ENCODE data around the gene ADSL. TPM values are rescaled to one million over a fixed set of nuclear protein-coding genes. Genes with fewer than 3 reads are reported as not detected.

ADSL gene
- total and polyA plus RNA-seq, 9 of the 15 experiments (the other 6 are each of a cell fraction or from before 2014, with no cell fraction given), result 112 to 322 (median 146) TPM

DNA sequence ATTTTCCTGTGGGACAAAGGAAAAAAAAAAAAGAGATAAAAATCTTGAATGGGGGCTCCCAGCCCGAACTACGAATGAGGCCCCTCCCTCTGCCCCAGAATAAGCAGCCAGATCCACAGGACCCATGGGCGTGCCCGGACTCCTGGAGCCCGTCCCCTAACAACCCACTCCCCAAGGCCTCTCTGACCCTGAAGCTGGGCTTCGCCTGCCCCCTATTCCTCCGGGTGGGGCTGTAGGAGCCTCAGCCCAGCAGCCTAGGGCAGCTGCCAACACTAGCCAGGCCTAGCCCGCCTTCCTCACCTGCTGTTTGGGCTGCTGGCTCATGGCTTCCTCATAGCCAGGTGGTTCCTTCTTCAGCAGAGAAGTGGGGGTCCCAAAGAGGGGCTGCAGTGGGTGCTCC is 70.7 kb downstream of the ADSL start:
- Histone ChIP-seq H3K4me2 (ENCODE audit: insufficient read depth, low read length) (no peak overlapping the region), H3K27ac (ENCODE audit: extremely low read depth, low read depth, low read length) (no peak overlapping the region), H4K20me1 (replicated peaks; ENCODE audit: control insufficient read depth, insufficient read depth, low read length) (no peaks in the 10 kb centered on the region), H3K36me3 (ENCODE audit: control insufficient read depth, insufficient read depth, low read length) (peaks cover 24% of the 10 kb centered on the region; the same call in 1 of the 3 replicates), H3K4me1 (replicated peaks in 1 of 2; ENCODE audit: control insufficient read depth in 2 of 2, insufficient read depth in 2 of 2, low read length in 2 of 2) (no peaks in the 10 kb centered on the region; a peak in 2 of 5 replicates), H3K9me1 (ENCODE audit: control insufficient read depth, insufficient read depth, low read length) (no peaks in the 10 kb centered on the region), H2AFZ (ENCODE audit: low read depth, low read length) (no peak overlapping the region), H3K4me3 (no peak overlapping the region), H3K9ac (ENCODE audit: insufficient read depth in 1 of 2, low read depth in 2 of 2, low read length in 2 of 2) (no peak overlapping the region), H3K9me3 (replicated peaks; ENCODE audit: control insufficient read depth, insufficient read depth, low read depth, low read length) (no peaks in the 10 kb centered on the region), H3K27me3 (ENCODE audit: control insufficient read depth in 2 of 2, insufficient read depth in 2 of 2, low read length in 2 of 2) (no peaks in the 10 kb centered on the region), H3K79me2 (ENCODE audit: control insufficient read depth, insufficient read depth, low read length) (no peaks in the 10 kb centered on the region)
- CTCF ChIA-PET (ENCODE audit: low intra/inter-chr PET ratio), result no interaction called here
- BruUV-seq (replicated peaks), result no TSS peak
- POLR2A ChIA-PET, result interaction anchor here (0.7 kb wide), 1 partner anchor 452 kb away, joined by 5 read pairs; no protein-coding TSS in a partner anchor
- 100% methylated on average over 2 of the region's 8 CpGs for WGBS (ENCODE audit: insufficient coverage, low coverage, missing lambda C conversion rate)
- TF ChIP-seq ZNF408 (CRISPR knock-in tag; IDR thresholded peaks at IDR 0.05; ENCODE audit: low read depth), result no peak
- TF ChIP-seq, protein P1, sequence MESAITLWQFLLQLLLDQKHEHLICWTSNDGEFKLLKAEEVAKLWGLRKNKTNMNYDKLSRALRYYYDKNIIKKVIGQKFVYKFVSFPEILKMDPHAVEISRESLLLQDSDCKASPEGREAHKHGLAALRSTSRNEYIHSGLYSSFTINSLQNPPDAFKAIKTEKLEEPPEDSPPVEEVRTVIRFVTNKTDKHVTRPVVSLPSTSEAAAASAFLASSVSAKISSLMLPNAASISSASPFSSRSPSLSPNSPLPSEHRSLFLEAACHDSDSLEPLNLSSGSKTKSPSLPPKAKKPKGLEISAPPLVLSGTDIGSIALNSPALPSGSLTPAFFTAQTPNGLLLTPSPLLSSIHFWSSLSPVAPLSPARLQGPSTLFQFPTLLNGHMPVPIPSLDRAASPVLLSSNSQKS (CRISPR knock-in tag; IDR thresholded peaks at IDR 0.05), result no peak
- peak; percentile 45 for TF ChIP-seq RBM22 (IDR thresholded peaks at IDR 0.05; ENCODE audit: low read depth, low read length, poor library complexity, severe bottlenecking)
- ATAC-seq (no peak), DNase-seq (ENCODE audit: extremely low read depth in 1 of 4, low spot score in 3 of 4) (no peak), FAIRE-seq (no peak)
- in situ Hi-C loops (cut with MboI), result no loop called here
- intact Hi-C loops (cut with micrococcal nuclease), result no loop called here

DNA sequence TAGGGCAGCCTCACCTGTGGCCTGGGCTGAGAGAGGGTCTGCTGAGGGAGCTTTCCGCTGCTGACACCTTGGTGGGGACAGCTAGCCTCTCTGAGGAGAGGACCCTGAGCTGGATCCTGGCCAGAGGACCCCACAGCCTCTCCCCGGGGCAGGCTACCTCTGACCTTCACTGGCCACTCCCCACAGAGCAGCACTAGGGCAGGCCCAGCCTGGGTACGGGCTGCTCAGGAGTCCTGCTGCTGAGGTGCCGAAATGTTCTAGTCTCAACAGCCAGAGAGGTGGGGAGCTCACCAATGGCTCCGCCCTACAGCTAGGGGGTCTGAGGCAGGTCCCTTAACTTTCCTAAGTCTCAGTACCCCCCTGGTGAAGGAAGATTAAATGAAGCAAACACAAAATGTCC is 71.6 kb downstream of the ADSL start:
- BruUV-seq (replicated peaks), result no TSS peak
- peaks cover 27% of the 10 kb centered on the region; the same call in 1 of the 3 replicates for H3K36me3 ChIP-seq (ENCODE audit: control insufficient read depth, insufficient read depth, low read length)
- ATAC-seq (no peak), DNase-seq (ENCODE audit: extremely low read depth in 1 of 4, low spot score in 3 of 4) (no peak), FAIRE-seq (no peak)
- no peaks in the 10 kb centered on the region for H3K27me3 ChIP-seq (ENCODE audit: control insufficient read depth in 2 of 2, insufficient read depth in 2 of 2, low read length in 2 of 2)
- no peaks in the 10 kb centered on the region for H3K9me1 ChIP-seq (ENCODE audit: control insufficient read depth, insufficient read depth, low read length)
- ChIA-PET CTCF (ENCODE audit: low intra/inter-chr PET ratio) (no interaction called here), POLR2A (interaction anchor here (0.6 kb wide), 1 partner anchor 33 kb away, joined by 3 read pairs; no protein-coding TSS in a partner anchor)
- no peak overlapping the region for H3K4me3 ChIP-seq
- no peaks in the 10 kb centered on the region for H3K79me2 ChIP-seq (ENCODE audit: control insufficient read depth, insufficient read depth, low read length)
- intact Hi-C loops (cut with micrococcal nuclease), result no loop called here
- H3K4me1 ChIP-seq (replicated peaks in 1 of 2; ENCODE audit: control insufficient read depth in 2 of 2, insufficient read depth in 2 of 2, low read length in 2 of 2), result no peaks in the 10 kb centered on the region; a peak in 2 of 5 replicates
- H3K9ac ChIP-seq (ENCODE audit: insufficient read depth in 1 of 2, low read depth in 2 of 2, low read length in 2 of 2), result no peak overlapping the region
- WGBS (ENCODE audit: insufficient coverage, low coverage, missing lambda C conversion rate), result 89% methylated on average over 3 of the region's 5 CpGs
- H3K4me2 ChIP-seq (ENCODE audit: insufficient read depth, low read length), result no peak overlapping the region
- H3K9me3 ChIP-seq (replicated peaks; ENCODE audit: control insufficient read depth, insufficient read depth, low read depth, low read length), result no peaks in the 10 kb centered on the region
- no peaks in the 10 kb centered on the region for H4K20me1 ChIP-seq (replicated peaks; ENCODE audit: control insufficient read depth, insufficient read depth, low read length)
- in situ Hi-C loops (cut with MboI), result no loop called here
- H3K27ac ChIP-seq (ENCODE audit: extremely low read depth, low read depth, low read length), result no peak overlapping the region
- no peak for TF ChIP-seq ELF4 (CRISPR knock-in tag; IDR thresholded peaks at IDR 0.05)
- TF ChIP-seq ZNF583 (CRISPR knock-in tag; IDR thresholded peaks at IDR 0.05), result no peak
- no peak for TF ChIP-seq HDAC6 (IDR thresholded peaks at IDR 0.05; ENCODE audit: low read depth, low read length)
- no peak for TF ChIP-seq DMBX1 (CRISPR knock-in tag; IDR thresholded peaks at IDR 0.05; ENCODE audit: borderline replicate concordance)
- TF ChIP-seq HMGN3 (IDR thresholded peaks at IDR 0.05; ENCODE audit: borderline replicate concordance, extremely low read depth, insufficient read length, low read depth, low read length), result no peak
- no peak for TF ChIP-seq SAFB (IDR thresholded peaks at IDR 0.05; ENCODE audit: borderline replicate concordance, low read depth, low read length)
- H2AFZ ChIP-seq (ENCODE audit: low read depth, low read length), result no peak overlapping the region

Data from K562 (cell line).